GM19397 (cell line): ENCODE results near the gene OR4E1.
"Not testable (repeated sequence)": the region's sequence is repeated elsewhere in the genome, so short reads cannot be mapped to it uniquely, and the experiment has no call there.

Experiments
- ATAC-seq: cut with Tn5 transposase; IDR thresholded peaks from one replicate; pipeline ENCODE4 v1.9.1; 2021; ENCODE audit warnings: mild to moderate bottlenecking, moderate library complexity; ENCODE audit not compliant: unreplicated experiment

Gene OR4E1

GRCh38 chr14:21653331-21653885, 20.2 kb downstream of the OR4E1 start, which contains the start of gene OR4E2:
Gene OR4E2 (plus strand): TSS chr14:21653835. CDS start chr14:21665083, 11,248 bp downstream.
- no peak for ATAC-seq

- no peak for ATAC-seq
Measured at GRCh38 chr14:21652209-21652808, 21.3 kb downstream of the OR4E1 start.

- ATAC-seq: no peak
Measured at GRCh38 chr14:21647380-21647779, 26.2 kb downstream of the OR4E1 start.

GRCh38 chr14:21643407-21643806, 30.2 kb downstream of the OR4E1 start:
- no peak for ATAC-seq

- ATAC-seq: no peak
Measured at GRCh38 chr14:21642683-21643082, 30.9 kb downstream of the OR4E1 start.

- no peak for ATAC-seq
Measured at GRCh38 chr14:21634840-21635239, 38.8 kb downstream of the OR4E1 start, which contains the start of gene OR10G2. Gene OR10G2 (minus strand): TSS chr14:21634940. CDS start chr14:21634842, 98 bp downstream.

- ATAC-seq: no peak
Measured at GRCh38 chr14:21631084-21631483, 42.5 kb downstream of the OR4E1 start.

- not testable (repeated sequence) for ATAC-seq
Measured at GRCh38 chr14:21630503-21630902, 43.1 kb downstream of the OR4E1 start.

GRCh38 chr14:21626491-21627230, 47.0 kb downstream of the OR4E1 start:
- ATAC-seq: no peak
